ENCODE measurements around the gene SH2D4B.

DNA sequence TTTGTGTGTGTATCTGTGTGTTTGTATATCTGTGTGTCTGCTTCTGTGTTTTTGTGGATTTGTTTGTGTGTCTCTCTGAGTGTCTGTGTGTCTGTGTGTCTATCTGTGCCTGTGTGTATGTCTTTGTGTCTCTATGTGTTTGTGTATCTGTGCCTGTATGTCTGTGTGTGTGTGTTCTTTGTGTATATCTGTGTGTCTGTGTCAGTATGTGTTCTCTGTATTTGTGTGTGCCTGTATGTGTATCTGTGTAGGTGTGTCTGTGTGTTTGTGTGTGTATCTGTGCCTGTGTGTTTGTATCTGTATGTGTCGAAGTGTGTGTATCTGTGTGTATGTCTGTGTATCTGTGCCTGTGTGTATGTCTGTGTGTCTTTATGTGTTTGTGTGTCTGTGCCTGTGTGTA lies 118.2 kb downstream of the SH2D4B start:
- TF ChIP-seq KMT2B (CRISPR knock-in tag; IDR thresholded peaks at IDR 0.05) (no peak), JUND (CRISPR knock-in tag; IDR thresholded peaks at IDR 0.05) (no peak), MAFF (IDR thresholded peaks at IDR 0.05; ENCODE audit: low read depth, low read length) (no peak), IKZF4 (CRISPR knock-in tag; IDR thresholded peaks at IDR 0.05; ENCODE audit: borderline replicate concordance, low read depth, not compliant biosample characterization) (no peak), ZBTB21 (CRISPR knock-in tag; IDR thresholded peaks at IDR 0.05) (no peak), GABPA (IDR thresholded peaks at IDR 0.05; ENCODE audit: low read depth, low read length) (no peak), GABPA (CRISPR knock-in tag; IDR thresholded peaks at IDR 0.05; ENCODE audit: low read depth) (no peak), SUZ12 (IDR thresholded peaks at IDR 0.05; ENCODE audit: low read depth, low read length) (no peak), ZNF317 (CRISPR knock-in tag; IDR thresholded peaks at IDR 0.05) (no peak), CTCF (CRISPR knock-in tag; IDR thresholded peaks at IDR 0.05) (no peak), ZNF558 (CRISPR knock-in tag; IDR thresholded peaks at IDR 0.05; ENCODE audit: borderline replicate concordance) (no peak)
- TF ChIP-seq, protein P1, sequence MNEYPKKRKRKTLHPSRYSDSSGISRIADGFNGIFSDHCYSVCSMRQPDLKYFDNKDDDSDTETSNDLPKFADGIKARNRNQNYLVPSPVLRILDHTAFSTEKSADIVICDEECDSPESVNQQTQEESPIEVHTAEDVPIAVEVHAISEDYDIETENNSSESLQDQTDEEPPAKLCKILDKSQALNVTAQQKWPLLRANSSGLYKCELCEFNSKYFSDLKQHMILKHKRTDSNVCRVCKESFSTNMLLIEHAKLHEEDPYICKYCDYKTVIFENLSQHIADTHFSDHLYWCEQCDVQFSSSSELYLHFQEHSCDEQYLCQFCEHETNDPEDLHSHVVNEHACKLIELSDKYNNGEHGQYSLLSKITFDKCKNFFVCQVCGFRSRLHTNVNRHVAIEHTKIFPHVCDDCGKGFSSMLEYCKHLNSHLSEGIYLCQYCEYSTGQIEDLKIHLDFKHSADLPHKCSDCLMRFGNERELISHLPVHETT (CRISPR knock-in tag; conservative IDR thresholded peaks at IDR 0.05) = no peak
- TF ChIP-seq, protein P2, sequence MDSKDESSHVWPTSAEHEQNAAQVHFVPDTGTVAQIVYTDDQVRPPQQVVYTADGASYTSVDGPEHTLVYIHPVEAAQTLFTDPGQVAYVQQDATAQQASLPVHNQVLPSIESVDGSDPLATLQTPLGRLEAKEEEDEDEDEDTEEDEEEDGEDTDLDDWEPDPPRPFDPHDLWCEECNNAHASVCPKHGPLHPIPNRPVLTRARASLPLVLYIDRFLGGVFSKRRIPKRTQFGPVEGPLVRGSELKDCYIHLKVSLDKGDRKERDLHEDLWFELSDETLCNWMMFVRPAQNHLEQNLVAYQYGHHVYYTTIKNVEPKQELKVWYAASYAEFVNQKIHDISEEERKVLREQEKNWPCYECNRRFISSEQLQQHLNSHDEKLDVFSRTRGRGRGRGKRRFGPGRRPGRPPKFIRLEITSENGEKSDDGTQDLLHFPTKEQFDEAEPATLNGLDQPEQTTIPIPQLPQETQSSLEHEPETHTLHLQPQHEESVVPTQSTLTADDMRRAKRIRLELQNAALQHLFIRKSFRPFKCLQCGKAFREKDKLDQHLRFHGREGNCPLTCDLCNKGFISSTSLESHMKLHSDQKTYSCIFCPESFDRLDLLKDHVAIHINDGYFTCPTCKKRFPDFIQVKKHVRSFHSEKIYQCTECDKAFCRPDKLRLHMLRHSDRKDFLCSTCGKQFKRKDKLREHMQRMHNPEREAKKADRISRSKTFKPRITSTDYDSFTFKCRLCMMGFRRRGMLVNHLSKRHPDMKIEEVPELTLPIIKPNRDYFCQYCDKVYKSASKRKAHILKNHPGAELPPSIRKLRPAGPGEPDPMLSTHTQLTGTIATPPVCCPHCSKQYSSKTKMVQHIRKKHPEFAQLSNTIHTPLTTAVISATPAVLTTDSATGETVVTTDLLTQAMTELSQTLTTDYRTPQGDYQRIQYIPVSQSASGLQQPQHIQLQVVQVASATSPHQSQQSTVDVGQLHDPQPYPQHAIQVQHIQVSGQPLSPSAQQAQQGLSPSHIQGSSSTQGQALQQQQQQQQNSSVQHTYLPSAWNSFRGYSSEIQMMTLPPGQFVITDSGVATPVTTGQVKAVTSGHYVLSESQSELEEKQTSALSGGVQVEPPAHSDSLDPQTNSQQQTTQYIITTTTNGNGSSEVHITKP (CRISPR knock-in tag; IDR thresholded peaks at IDR 0.05; ENCODE audit: low read depth) = no peak
- TF ChIP-seq, protein P3, sequence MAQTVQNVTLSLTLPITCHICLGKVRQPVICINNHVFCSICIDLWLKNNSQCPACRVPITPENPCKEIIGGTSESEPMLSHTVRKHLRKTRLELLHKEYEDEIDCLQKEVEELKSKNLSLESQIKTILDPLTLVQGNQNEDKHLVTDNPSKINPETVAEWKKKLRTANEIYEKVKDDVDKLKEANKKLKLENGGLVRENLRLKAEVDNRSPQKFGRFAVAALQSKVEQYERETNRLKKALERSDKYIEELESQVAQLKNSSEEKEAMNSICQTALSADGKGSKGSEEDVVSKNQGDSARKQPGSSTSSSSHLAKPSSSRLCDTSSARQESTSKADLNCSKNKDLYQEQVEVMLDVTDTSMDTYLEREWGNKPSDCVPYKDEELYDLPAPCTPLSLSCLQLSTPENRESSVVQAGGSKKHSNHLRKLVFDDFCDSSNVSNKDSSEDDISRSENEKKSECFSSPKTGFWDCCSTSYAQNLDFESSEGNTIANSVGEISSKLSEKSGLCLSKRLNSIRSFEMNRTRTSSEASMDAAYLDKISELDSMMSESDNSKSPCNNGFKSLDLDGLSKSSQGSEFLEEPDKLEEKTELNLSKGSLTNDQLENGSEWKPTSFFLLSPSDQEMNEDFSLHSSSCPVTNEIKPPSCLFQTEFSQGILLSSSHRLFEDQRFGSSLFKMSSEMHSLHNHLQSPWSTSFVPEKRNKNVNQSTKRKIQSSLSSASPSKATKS (CRISPR knock-in tag; IDR thresholded peaks at IDR 0.05) = no peak

All from HepG2 (cell line).